IMR-90 (cell line): ENCODE data around the gene PNISR.

Source experiments
- CTCF ChIP-seq: conservative IDR thresholded peaks from 2 replicates; pipeline ENCODE4 v1.5.1; 2012; ENCODE audit warnings: mild to moderate bottlenecking, low read depth, low read length, improper control_type of control experiment
- RFX5 ChIP-seq: IDR thresholded peaks from 2 replicates; pipeline ENCODE4 v1.8.0; 2012; ENCODE audit warnings: low read depth, mild to moderate bottlenecking, low read length, moderate library complexity

GRCh38 chr6:99431901-99432300 is 6.8 kb upstream of the PNISR start:
- TF ChIP-seq RFX5 (no peak), CTCF (no peak)
